ENCODE measurements around the gene SYNGAP1.

DNA sequence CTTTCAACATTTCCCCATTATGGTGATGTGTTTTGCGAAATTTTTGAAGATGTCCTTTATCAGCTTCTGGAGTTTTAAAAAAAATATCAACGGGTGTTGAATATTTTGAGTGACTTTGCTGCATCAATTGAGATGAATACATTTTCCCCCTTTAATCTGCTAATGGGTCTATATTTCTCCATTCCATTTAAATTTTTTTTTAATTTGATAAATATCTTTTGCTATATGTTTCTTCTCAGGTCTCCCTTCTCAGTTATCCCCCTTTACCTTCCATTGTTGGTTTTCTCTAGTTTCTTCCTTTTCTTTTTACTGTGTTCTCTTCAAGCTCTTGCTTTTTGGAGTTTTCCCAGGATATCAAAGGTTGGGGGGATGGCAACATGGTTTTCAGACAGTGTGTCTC, 29.7 kb upstream of the SYNGAP1 start:
- TF ChIP-seq CTCF (IDR thresholded peaks at IDR 0.05) (no peak), POLR2A (IDR thresholded peaks at IDR 0.05) (no peak)
